ENCODE results near the gene IGF2BP3. TPM values are rescaled to one million over a fixed set of nuclear protein-coding genes. Genes with fewer than 3 reads are reported as not detected.

Gene IGF2BP3
- total and polyA plus RNA-seq, 10 of the 15 experiments (the other 5 are each of a cell fraction or from before 2014, with no cell fraction given) = 4.6 to 61.2 (median 36.9) TPM

- Histone ChIP-seq H3K9ac (ENCODE audit: control insufficient read depth, insufficient read depth, low read length) (no peak overlapping the region), H3K4me2 (ENCODE audit: control insufficient read depth, insufficient read depth) (no peak overlapping the region), H2AFZ (ENCODE audit: control insufficient read depth, low read depth, low read length) (no peak overlapping the region), H3K9me3 (replicated peaks; ENCODE audit: control insufficient read depth, insufficient read depth, low read length) (no peaks in the 10 kb centered on the region), H3K36me3 (ENCODE audit: control insufficient read depth in 2 of 2, insufficient read depth in 2 of 2, low read length in 1 of 2) (peaks cover 4 to 10% of the 10 kb centered on the region in 2 experiments; a peak in 3 of 4 replicates), H3K27me3 (replicated peaks in 1 of 2; ENCODE audit: control insufficient read depth in 2 of 2, insufficient read depth in 2 of 2, low read length in 1 of 2) (no peaks in the 10 kb centered on the region), H3K4me1 (ENCODE audit: control insufficient read depth, insufficient read depth, low read length) (peaks cover 18% of the 10 kb centered on the region), H4K20me1 (ENCODE audit: control insufficient read depth, insufficient read depth) (peaks cover 3% of the 10 kb centered on the region; the same call in 1 of the 2 replicates), H3K79me2 (ENCODE audit: control insufficient read depth, insufficient read depth, low read length) (peaks cover 54% of the 10 kb centered on the region), H3K4me3 (no peak overlapping the region), H3K27ac (ENCODE audit: control insufficient read depth, insufficient read depth) (no peak overlapping the region)
- intact Hi-C loops (cut with micrococcal nuclease; ENCODE audit: unreplicated experiment) = loop anchor here (10.0 kb wide), 1 partner anchor 235 kb away; the partner anchor contains the start of gene NUP42
- POLR2A ChIA-PET = interaction anchor here (0.6 to 1.5 kb wide), 3 partner anchors 20 to 57 kb away, joined by 3 to 4 read pairs (median 4); no protein-coding TSS in a partner anchor
- no peak for TF ChIP-seq CHD4 (IDR thresholded peaks at IDR 0.05)
- TF ChIP-seq, protein P1, sequence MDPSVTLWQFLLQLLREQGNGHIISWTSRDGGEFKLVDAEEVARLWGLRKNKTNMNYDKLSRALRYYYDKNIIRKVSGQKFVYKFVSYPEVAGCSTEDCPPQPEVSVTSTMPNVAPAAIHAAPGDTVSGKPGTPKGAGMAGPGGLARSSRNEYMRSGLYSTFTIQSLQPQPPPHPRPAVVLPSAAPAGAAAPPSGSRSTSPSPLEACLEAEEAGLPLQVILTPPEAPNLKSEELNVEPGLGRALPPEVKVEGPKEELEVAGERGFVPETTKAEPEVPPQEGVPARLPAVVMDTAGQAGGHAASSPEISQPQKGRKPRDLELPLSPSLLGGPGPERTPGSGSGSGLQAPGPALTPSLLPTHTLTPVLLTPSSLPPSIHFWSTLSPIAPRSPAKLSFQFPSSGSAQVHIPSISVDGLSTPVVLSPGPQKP (IDR thresholded peaks at IDR 0.05; ENCODE audit: low read depth, low read length) = no peak
- TF ChIP-seq EGR1 (IDR thresholded peaks at IDR 0.05; ENCODE audit: borderline replicate concordance in 1 of 2, low read depth in 2 of 2, low read length in 2 of 2) = no peak
- TF ChIP-seq SIX5 (IDR thresholded peaks at IDR 0.05; ENCODE audit: low read depth, low read length, severe bottlenecking) = no peak
- TF ChIP-seq BHLHE40 (IDR thresholded peaks at IDR 0.05; ENCODE audit: borderline replicate concordance in 1 of 2, low read depth in 2 of 2, low read length in 1 of 2) = 0 out of 4 replicates have a peak, but pooled peaks of 1 of the 2 experiments have one; percentile 40
- TF ChIP-seq BRCA1 (IDR thresholded peaks at IDR 0.05; ENCODE audit: low read depth, low read length) = no peak
- TF ChIP-seq JUNB (IDR thresholded peaks at IDR 0.05) = peak; percentile 22; the same call in 1 of the 2 replicates
- peak; percentile 65 for ATAC-seq
- no peak for FAIRE-seq
- BruUV-seq (replicated peaks) = no TSS peak
- no peak for DNase-seq (ENCODE audit: low read depth, low spot score)
- RAD21 ChIA-PET (ENCODE audit: unreplicated experiment) = interaction anchor here (0.6 to 2.4 kb wide), 7 partner anchors 9 to 144 kb away, joined by 3 to 17 read pairs (median 3); no protein-coding TSS in a partner anchor
- SMC1A ChIA-PET (ENCODE audit: uncharacterized antibody, unreplicated experiment) = interaction anchor here (0.6 to 3.2 kb wide), 13 partner anchors 9 to 147 kb away, joined by 3 to 25 read pairs (median 5); no protein-coding TSS in a partner anchor
- 44% methylated on average over 1 of the region's 1 CpG for WGBS (ENCODE audit: insufficient coverage, insufficient replicate concordance, low lambda C conversion rate, missing lambda C conversion rate)
- in situ Hi-C loops (cut with MboI) = no loop called here
- CTCF ChIA-PET = interaction anchor here (0.6 to 5.0 kb wide), 10 partner anchors 9 to 143 kb away, joined by 3 to 36 read pairs (median 4); no protein-coding TSS in a partner anchor
These were observed 50.4 kb downstream of the IGF2BP3 start for GRCh38 chr7:23419845-23420244.

Data from GM12878 (cell line).